HG02885 (cell line): ENCODE measurements around the gene ME1.
A peak's percentile ranks its signal among the peaks of the same experiment; 100 is the strongest.
"Not testable (repeated sequence)": the region's sequence is repeated elsewhere in the genome, so short reads cannot be mapped to it uniquely, and the experiment has no call there.

Experiments used
- ATAC-seq: cut with Tn5 transposase; IDR thresholded peaks from one replicate; pipeline ENCODE4 v1.9.1; 2021; ENCODE audit warnings: mild to moderate bottlenecking; ENCODE audit not compliant: unreplicated experiment, poor library complexity

Gene ME1

DNA sequence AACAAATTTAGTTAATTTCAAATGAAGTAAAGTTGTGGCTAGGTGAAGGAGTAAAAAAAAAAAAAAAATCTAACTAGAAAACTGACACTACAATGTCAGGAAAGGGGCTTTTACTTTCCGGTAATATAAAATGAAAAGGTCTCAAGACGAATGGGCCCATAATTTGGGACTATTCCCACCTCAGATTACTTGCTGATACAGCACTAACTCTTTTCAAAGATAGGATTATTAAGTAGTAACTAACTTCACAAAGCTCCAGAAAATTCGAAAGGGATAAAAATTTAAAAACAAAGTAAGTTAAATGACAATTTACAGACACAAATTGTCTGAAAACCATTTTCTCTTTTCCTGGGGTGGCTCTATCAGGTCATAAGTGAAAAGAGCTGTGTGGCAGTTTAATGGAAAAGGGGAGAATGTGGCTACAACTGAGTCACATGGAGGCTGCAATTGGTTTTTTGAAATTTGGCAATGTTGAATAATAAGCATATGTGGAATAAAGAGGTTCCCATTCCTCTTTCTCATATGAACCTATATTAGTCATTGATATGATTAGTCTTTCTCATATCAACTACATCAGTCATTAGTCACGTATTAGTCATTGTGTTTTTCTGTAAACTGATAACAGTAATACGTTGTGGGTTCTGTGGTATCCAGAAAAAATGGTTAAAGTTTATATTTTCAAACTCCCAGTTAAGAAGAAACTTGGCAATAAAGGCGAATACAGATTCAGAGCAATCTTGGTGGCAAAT is 159.7 kb downstream of the ME1 start:
- ATAC-seq, result peak; percentile 81

DNA sequence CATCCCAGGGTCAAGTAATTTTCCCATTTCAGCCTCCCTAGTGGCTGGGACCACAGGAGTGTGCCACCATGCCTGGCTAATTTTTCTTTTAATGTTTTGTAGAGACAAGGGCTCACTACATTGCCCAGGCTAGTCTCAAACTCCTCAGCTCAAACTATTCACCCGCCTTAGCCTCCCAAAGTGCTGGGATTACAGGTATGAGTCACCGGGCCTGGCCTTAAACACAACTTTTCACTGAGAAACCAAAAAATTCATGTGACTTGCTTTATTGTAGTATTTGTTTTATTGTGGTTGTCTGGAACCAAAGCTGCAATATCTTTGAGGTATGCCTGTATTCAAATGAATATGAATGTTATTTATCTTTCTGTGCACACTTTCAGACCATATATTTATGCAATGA is 165.5 kb downstream of the ME1 start:
- ATAC-seq, result no peak

DNA sequence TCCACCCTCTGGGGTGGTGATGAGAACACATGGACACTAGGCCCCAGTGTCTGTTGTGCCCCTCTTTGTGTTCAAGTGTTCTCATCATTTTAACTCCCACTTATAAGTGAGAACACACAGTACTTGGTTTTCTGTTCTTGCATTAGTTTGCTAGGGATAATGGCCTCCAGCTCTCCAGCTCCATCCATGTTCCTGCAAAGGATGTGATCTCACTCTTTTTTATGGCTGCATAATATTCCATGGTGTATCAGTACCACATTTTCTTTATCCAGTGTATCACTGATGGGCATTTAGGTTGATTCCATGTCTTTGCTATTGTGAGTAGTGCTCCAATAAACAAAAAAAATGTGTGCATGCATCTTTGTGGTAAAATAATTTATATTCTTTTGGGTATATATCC is 170.3 kb downstream of the ME1 start:
- ATAC-seq, result no peak

DNA sequence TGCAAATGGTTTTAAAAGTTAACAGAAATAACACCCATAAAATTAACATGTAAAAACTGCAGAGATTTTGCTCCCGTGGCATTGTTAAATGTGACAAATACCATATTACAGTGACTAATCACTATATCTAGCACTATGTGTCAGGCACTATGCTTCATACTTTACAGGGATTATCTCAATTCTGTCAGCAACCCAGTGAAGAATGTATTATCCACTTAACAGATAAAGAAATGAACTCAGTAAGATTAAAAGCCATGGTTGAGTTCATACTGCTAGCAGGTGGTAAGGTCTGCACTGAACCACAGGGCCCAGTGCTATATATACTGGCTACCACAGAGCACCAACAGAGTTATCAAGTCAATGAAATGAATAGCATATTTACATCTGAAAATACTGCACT is 172.3 kb downstream of the ME1 start:
- ATAC-seq, result no peak

DNA sequence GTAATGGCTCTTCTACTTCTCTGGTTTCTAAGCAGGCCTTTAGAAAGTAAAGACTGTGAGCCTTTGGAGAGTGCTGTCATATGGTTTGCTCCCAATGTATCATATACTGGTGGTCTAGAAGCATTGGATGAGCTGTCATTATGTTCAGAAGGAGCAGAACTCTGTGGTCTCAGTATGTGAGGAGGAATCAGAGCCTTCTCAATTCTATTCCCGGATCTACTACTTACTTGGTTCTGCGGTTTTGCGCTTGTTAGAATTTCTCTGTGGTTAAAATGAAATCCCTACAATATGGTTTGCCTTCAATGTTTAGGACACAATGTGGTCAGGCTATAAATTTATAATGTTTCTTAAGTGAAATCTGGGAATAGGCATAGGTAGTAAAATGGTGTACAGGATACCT is 173.1 kb downstream of the ME1 start:
- ATAC-seq, result no peak

DNA sequence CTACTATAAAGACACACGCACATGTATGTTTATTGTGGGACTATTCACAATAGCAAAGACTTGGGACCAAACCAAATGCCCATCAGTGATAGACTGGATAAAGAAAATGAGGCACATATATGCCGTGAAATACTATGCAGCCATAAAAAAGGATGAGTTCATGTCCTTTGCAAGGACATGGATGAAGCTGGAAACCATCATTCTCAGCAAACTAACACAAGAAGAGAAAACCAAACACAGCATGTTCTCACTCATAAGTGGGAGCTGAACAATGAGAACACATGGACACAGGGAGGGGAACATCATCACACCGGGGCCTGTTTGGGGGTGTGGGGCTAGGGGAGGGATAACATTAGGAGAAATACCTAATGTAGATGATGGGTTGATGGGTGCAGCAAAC is 174.1 kb downstream of the ME1 start:
- not testable (repeated sequence) for ATAC-seq

DNA sequence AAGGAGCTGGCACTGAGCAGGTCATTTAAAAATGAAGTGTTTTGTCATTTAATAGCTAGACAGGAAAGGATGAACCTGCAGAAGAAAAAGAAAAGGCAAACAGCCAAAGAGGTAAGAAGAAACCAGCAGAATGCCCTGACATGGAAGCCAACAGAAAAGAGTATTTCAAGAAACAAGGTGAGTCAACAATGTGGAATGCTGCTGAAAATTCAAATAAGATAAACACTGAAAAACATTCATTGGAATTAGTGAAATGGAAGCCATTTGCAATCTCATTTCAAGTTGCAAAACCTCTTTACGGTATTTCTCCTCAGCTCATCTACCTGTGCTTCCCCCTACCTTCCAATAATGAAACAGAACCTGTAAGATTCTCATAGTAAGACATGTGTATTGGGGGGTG is 178.1 kb downstream of the ME1 start:
- no peak for ATAC-seq

DNA sequence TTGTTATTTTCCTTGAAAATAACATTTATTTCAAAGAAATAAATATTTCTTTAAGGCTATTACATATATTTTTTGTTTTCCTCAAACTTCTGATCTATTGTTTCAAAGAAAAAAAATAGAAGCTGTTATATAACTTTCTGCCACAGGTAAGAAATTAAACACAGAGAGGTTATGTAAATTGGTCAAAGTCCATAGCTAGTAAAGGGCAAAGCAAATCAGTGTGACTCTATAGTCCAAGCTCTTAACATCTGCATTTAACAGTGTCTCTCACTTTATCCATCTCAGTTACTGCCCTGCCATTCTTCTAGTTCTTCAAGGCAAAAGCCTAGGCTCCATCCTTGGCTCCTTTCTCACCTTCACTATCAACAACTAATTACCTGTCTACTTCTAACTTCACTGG is 180.6 kb downstream of the ME1 start:
- no peak for ATAC-seq

DNA sequence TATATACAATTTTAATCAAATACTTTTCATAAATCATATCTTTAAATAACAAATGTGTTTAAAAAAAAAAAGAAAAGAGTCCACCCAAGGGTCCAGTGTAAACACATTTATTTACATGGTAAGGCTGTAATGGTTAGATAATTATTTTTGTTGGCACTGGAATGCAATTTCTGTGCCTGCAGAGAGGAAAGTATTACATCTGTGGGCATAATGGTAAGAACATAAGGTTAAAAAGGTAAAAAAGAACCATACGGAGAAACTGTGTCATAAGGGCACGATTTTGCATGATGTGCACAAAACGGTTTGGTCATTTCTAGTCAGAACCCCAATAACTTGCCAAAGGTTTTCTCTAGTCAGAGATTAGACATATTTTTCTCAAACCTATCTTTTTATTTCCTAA is 183.4 kb downstream of the ME1 start:
- no peak for ATAC-seq

DNA sequence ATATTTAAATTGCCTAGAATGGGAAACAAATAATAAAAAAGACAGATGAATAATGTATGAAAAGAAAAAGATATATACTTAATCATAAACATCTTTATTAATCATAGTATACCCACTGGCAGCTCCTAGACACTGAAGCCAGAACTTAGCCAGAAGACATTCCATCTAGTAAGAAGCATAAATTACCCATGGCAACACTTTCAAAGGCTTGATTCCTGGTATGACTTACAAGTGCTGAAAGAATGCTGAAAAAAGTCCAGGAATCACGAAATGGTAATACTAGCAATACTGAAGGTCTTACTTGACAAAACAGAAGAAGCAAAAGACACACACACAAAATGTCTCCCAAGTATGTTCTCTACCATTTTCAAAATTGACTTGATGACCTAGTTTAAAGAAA is 199.7 kb downstream of the ME1 start:
- no peak for ATAC-seq

DNA sequence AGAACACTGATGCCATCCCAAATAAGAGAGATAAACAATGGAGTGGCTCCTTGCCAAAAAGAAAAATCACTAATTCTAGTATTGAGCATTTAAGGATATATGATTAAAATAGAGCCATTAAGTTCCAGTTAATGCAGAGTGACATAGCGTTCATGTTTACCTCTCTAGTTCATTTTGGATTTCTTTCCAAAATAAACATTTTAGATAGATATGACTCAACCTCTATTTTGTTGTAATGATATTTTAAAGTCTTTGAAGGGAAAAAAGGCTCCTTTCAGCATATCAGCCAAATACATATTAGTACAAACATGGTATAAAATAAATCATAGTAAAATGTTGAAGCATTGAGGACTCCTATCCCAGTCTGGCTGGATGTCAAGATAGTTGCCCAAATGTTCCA is 204.3 kb downstream of the ME1 start:
- no peak for ATAC-seq

DNA sequence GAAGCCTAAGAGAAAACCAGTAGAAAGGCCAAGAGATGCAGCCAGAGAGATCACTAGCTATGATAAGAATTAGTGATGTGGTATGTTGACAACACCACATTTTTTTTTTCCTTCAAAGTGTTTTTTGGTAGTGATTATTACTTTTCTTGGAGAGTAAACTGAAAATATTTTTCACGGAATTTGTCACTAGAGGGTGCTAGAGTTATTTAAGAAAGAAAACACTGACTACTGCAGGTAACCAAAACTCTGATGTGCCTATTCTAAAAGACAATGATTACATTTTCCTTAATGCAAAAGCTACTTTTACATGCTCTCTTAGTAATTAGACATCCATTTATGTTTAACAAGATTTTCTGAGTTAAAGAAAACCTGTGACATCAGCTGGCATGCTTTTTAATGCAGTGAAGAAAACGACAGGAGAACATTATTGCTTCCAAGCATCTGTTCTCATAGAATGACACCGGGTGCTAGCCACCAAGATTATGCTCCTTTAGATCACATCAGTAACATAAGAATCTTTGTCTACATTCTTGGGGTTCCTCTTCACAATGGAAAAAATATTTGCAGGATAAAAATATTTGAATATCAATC is 208.9 kb downstream of the ME1 start:
- ATAC-seq, result no peak

DNA sequence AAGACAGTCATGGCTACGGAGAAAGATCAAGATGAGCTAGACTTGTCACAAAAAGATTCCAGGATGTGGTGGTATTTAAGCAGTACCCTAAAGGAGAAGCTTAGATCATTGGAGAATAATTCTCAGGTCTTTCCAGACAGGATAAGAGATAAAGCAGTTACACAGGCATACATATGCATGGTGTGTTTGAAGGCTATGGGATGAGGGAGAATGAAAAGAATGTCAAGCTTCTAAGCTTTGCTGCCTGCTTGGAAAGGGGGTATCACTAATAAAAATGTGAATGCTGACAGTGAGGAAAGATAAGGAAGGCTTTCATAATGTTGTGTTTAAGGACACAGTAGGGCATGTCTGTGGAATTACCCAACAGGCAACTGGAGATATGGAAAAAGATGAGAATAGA is 209.6 kb downstream of the ME1 start:
- no peak for ATAC-seq

DNA sequence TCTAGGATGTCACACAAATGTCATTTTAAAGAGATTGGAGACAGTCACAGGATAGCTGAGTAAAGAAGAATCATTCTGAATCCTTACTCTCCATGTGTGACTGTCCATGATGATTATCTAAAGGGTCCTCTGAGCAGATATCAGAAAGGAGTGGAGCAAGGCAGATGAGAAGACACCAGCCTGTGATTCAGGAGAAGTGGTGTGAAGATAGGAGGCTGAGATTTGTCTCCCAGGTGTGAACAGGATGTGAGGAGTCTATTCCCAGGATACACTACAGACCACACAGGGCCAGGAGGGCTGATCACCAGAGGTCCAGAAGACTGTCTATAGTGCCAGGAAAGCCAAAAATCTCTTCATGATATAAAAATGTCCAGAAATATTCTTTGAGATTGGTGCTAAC is 210.7 kb downstream of the ME1 start:
- no peak for ATAC-seq

DNA sequence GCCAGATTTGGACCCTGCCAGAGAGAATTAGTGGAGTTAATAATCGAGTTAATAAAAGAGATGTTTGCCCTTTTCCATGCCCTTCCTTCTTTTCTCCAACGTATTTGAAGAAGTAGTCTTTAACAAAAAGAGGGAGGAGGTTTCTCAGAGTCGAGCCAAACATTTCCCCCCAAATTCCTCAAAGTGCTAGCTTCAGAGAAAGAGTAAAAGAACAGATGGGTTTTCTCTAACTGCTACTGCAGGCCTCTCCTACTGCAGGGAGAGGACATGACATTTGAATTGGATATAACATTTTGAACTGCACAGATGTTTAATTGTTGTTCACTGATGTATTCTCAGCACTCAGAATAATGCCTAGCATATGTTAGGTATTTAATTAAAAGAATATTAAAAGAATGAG is 212.2 kb downstream of the ME1 start:
- no peak for ATAC-seq

DNA sequence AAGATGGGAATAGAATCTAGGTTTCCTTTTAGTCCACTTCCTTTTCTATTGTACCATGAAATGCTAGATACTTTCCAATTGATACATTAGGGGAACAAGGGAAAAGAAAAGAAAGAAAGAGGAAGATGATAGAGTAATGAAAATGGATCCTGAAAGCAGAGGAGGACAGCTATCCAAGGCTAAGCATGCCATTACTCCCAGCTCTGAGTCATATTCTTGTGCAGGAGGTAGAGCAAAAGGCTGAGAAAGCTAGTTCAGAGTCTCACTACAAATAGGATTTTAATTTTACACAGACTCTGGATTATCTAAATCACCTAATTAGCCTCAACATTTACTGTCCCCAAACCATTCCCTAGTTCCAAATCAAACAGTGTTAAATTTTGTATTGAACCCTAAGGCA is 214.0 kb downstream of the ME1 start:
- no peak for ATAC-seq

DNA sequence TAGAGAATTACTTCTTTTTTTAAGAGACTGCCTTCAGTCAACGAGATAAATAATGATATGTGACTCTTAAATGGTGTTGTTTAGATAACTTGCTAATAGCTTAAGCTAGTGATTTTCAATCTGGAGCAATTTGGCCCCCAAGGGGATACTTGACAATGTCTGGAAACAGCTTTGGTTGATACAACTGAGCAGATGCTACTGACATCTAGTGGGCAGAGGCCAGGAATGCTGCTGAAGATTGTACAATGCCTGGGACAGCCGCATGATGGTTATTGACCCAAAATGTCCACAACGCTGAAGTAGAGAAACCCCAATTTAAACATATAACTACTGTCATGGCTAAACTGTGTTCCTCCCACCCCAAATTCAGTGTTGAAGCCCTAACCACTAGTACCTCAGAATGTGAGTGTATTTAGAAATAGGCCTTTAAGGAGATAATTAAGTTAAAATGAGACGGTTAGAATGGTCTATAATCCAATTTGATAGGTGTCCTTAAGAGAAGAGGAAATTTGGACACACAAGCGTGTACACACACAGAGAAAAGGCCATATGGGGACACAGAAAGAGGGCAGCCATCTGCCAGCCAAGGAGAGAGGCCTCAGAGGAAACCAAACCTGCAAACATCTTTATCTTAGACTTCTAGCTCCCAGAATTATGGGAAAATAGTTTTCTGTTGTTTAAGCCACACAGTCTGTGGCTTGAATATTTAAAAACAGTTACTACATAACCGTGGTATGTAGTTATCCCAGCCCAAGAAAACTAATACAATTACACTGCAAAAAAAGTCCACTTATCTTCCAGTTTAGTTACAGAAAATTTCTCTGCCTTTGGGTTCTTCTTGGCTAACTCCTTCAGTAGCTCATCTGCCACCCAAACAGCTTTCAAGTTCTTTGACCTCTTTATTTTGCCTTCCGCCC is 215.5 kb downstream of the ME1 start:
- peak; percentile 100 for ATAC-seq

DNA sequence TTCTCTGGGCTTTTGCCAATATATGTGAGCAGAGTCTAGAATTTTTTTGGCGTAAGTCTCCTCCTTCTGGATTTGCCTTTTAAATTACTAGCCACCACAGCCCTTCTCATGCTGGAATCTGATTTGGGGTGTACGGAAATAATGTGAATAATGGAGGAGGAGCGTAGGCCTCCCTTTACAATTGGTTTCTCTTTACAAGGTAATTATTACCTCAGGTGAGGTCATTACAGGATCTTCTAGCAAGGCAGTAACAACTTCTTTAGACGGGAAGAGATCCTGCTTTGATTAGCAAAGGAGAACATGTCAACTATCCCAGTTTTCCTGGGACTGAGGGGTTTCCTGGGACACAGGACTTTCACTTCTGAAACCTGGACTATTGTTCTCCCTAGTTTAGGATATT is 228.8 kb downstream of the ME1 start:
- no peak for ATAC-seq

DNA sequence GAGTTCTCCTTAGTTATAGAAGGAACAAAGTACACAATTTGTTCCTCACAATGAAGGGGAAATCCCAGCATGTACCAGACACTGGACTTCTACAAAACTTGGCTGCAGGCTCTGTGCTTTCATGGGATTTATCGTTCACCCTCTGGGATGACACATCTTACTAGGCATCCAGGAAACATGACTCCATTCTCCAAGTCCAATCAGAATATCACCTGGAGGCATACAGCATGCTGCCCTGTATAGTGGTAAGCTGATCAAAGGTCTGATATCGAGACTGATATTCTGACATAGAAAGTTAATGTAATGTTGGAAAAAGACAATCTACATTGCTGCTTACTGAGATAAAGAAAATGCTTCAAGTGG is 231.0 kb downstream of the ME1 start:
- no peak for ATAC-seq

DNA sequence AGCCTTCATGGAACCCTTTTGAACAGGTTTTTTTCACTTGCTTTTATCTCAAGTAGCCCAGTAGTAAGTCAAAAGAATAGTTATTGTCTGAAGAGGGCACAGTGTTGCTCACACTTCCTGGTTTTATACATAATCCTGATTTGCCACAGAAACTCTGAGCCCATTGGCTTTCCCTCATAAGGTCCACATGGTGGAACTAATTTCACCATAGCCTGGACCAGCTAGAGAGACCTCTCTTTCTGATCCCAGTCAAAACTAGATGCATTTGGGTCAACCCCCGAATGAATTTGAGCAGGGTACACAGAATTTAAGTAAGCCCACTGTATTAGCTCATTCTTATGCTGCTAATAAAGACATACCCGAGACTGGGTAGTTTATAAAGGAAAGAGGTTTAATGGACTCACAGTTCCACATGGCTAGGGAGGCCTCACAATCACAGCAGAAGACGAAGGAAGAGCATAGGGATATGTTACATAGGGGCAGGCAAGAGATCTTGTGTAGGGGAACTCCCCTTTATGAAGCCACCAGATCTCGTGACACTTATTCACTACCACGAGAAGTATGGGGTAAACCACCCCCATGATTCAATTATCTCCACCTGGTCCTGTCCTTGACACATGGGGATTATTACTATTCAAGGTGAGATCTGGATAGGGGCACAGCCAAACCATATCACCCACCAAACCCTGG is 231.5 kb downstream of the ME1 start:
- peak; percentile 66 for ATAC-seq
